ENCODE data around the gene GNMT. TPM values are rescaled to one million over a fixed set of nuclear protein-coding genes. Genes with fewer than 3 reads are reported as not detected.
A peak's percentile ranks its signal among the peaks of the same experiment; 100 is the strongest.

Gene GNMT
- polyA plus RNA-seq, 3 donors: 0.17 to 7.8 (median 0.31) TPM

DNA sequence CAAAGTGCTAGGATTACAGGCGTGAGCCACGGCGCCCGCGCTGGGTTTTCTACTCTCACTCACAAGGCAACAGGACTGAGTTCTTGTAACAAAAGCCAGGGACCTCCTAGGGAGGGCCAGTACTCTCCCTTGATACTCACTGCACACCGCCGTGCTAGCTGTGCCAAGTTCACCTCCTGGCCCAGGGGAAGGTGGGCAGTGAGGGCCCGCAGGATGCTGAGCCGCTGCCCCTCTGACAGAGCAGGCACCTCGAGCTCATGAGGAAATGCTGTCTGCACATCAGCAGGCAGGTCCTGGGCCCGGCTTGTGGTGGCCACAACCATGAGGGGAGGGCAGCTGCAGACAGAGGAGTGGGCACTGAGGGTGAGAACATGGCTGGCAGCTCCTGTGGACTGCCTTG is 6.7 kb downstream of the GNMT start:
- Mint-ChIP-seq H3K27me3 (ENCODE audit: low read depth in 3 of 3) (peaks cover 0 to 2% (median 0%) of the 10 kb centered on the region in 3 donors), H3K4me3 (no peak overlapping the region), H3K4me1 (peaks cover 10% of the 10 kb centered on the region), H3K9me3 (no peaks in the 10 kb centered on the region), H3K27ac (peak overlapping the region in 1 of 7 donors; percentile 32), H3K36me3 (peaks cover 53 to 79% of the 10 kb centered on the region in 2 donors)
- TF ChIP-seq, protein P1, sequence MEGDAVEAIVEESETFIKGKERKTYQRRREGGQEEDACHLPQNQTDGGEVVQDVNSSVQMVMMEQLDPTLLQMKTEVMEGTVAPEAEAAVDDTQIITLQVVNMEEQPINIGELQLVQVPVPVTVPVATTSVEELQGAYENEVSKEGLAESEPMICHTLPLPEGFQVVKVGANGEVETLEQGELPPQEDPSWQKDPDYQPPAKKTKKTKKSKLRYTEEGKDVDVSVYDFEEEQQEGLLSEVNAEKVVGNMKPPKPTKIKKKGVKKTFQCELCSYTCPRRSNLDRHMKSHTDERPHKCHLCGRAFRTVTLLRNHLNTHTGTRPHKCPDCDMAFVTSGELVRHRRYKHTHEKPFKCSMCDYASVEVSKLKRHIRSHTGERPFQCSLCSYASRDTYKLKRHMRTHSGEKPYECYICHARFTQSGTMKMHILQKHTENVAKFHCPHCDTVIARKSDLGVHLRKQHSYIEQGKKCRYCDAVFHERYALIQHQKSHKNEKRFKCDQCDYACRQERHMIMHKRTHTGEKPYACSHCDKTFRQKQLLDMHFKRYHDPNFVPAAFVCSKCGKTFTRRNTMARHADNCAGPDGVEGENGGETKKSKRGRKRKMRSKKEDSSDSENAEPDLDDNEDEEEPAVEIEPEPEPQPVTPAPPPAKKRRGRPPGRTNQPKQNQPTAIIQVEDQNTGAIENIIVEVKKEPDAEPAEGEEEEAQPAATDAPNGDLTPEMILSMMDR (IDR thresholded peaks at IDR 0.05): no peak
- WGBS (ENCODE audit: insufficient coverage): 97% methylated on average over 11 of the region's 11 CpGs
- Histone ChIP-seq H3K36me3 (replicated peaks in 1 of 2; ENCODE audit: control insufficient read depth in 1 of 2, insufficient read depth in 2 of 2, low read length in 2 of 2) (peaks cover 59 to 60% of the 10 kb centered on the region in 2 donors), H3K79me2 (ENCODE audit: insufficient read depth, low read length) (no peaks in the 10 kb centered on the region), H3K27me3 (ENCODE audit: control insufficient read depth in 2 of 2, insufficient read depth in 2 of 2, low read length in 2 of 2) (peaks cover 0 to 2% of the 10 kb centered on the region in 2 donors), H3K9me3 (replicated peaks in 1 of 2; ENCODE audit: control insufficient read depth in 1 of 2, insufficient read depth in 1 of 2, low read length in 2 of 2) (no peaks in the 10 kb centered on the region), H3K9ac (ENCODE audit: insufficient read depth, low read length, poor library complexity, severe bottlenecking) (no peak overlapping the region), H4K20me1 (ENCODE audit: insufficient read depth, low read length) (peaks cover 8% of the 10 kb centered on the region), H3K4me2 (replicated peaks; ENCODE audit: extremely low read depth, low read length, poor library complexity, severe bottlenecking) (no peak overlapping the region), H3K4me3 (replicated peaks in 1 of 3; ENCODE audit: low read depth in 2 of 3, low read length in 3 of 3) (no peak overlapping the region), H2AFZ (ENCODE audit: insufficient read depth, low read depth, low read length, poor library complexity, severe bottlenecking) (no peak overlapping the region), H3K27ac (ENCODE audit: low read depth in 1 of 2, low read length in 2 of 2) (no peak overlapping the region), H3K4me1 (ENCODE audit: control insufficient read depth in 1 of 2, insufficient read depth in 2 of 2, low read length in 2 of 2) (peaks cover 7 to 10% of the 10 kb centered on the region in 2 donors)
- intact Hi-C loops (cut with micrococcal nuclease): no loop called here
- no peak for DNase-seq

DNA sequence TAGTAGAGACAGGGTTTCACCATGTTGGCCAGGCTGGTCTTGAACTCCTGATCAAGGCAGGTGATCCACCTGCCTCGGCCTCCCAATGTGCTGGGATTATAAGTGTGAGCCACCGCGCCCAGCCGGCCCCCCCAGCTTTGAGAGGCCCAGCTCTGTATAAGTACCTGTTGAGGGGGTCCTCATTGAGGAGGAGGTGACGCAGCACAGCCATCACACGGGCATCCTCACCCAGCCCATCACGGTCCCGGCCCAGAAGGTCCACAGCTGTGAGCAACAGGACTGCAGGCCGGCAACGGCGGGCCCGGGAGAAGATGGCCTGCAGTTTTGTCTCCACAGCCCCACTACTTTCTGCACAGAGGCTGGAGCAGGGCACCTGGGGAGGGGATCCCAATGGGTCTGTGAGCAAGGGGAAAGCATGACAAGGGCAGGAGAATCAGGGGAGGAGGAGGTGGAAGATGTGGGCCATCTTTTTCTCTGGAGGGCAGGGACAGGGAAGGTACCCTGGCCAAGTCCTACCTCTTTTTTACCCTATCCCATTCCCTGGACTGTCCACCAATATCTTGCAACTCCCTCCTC is 7.7 kb downstream of the GNMT start:
- no peak overlapping the region for H3K4me3 ChIP-seq (replicated peaks in 1 of 3; ENCODE audit: low read depth in 2 of 3, low read length in 3 of 3)
- H2AFZ ChIP-seq (ENCODE audit: insufficient read depth, low read depth, low read length, poor library complexity, severe bottlenecking): no peak overlapping the region
- 97% methylated on average over 6 of the region's 12 CpGs for WGBS (ENCODE audit: insufficient coverage)
- H3K79me2 ChIP-seq (ENCODE audit: insufficient read depth, low read length): no peaks in the 10 kb centered on the region
- H3K4me1 ChIP-seq (ENCODE audit: control insufficient read depth in 1 of 2, insufficient read depth in 2 of 2, low read length in 2 of 2): peaks cover 7 to 10% of the 10 kb centered on the region in 2 donors
- no peak for DNase-seq
- peaks cover 8% of the 10 kb centered on the region for H4K20me1 ChIP-seq (ENCODE audit: insufficient read depth, low read length)
- Mint-ChIP-seq H3K27me3 (ENCODE audit: low read depth in 3 of 3) (peaks cover 0 to 2% (median 0%) of the 10 kb centered on the region in 3 donors), H3K4me1 (peaks cover 11% of the 10 kb centered on the region), H3K36me3 (peaks cover 45 to 77% of the 10 kb centered on the region in 2 donors), H3K9me3 (peaks cover 0 to 1% (median 0%) of the 10 kb centered on the region in 7 donors), H3K4me3 (peak overlapping the region in 1 of 2 donors; percentile 41), H3K27ac (no peak overlapping the region)
- peaks cover 53% of the 10 kb centered on the region in 2 donors for H3K36me3 ChIP-seq (replicated peaks in 1 of 2; ENCODE audit: control insufficient read depth in 1 of 2, insufficient read depth in 2 of 2, low read length in 2 of 2)
- no peaks in the 10 kb centered on the region for H3K27me3 ChIP-seq (ENCODE audit: control insufficient read depth in 2 of 2, insufficient read depth in 2 of 2, low read length in 2 of 2)
- H3K27ac ChIP-seq (ENCODE audit: low read depth in 1 of 2, low read length in 2 of 2): no peak overlapping the region
- intact Hi-C loops (cut with micrococcal nuclease): no loop called here
- no peak overlapping the region for H3K4me2 ChIP-seq (replicated peaks; ENCODE audit: extremely low read depth, low read length, poor library complexity, severe bottlenecking)
- H3K9me3 ChIP-seq (replicated peaks in 1 of 2; ENCODE audit: control insufficient read depth in 1 of 2, insufficient read depth in 1 of 2, low read length in 2 of 2): no peaks in the 10 kb centered on the region
- no peak overlapping the region for H3K9ac ChIP-seq (ENCODE audit: insufficient read depth, low read length, poor library complexity, severe bottlenecking)
- TF ChIP-seq, protein P1 (IDR thresholded peaks at IDR 0.05): no peak
